Embryonic facial prominence (tissue), 1 donor: Measurements from ENCODE around the gene PDCD1.
A peak's percentile ranks its signal among the peaks of the same experiment; 100 is the strongest.
"Not testable (repeated sequence)": the region's sequence is repeated elsewhere in the genome, so short reads cannot be mapped to it uniquely, and the experiment has no call there.

Experiments used
- DNase-seq: peaks from one replicate; pipeline ENCODE4 v3.0.0-alpha.2; 2016; ENCODE audit errors: extremely low spot score

Gene PDCD1

DNA sequence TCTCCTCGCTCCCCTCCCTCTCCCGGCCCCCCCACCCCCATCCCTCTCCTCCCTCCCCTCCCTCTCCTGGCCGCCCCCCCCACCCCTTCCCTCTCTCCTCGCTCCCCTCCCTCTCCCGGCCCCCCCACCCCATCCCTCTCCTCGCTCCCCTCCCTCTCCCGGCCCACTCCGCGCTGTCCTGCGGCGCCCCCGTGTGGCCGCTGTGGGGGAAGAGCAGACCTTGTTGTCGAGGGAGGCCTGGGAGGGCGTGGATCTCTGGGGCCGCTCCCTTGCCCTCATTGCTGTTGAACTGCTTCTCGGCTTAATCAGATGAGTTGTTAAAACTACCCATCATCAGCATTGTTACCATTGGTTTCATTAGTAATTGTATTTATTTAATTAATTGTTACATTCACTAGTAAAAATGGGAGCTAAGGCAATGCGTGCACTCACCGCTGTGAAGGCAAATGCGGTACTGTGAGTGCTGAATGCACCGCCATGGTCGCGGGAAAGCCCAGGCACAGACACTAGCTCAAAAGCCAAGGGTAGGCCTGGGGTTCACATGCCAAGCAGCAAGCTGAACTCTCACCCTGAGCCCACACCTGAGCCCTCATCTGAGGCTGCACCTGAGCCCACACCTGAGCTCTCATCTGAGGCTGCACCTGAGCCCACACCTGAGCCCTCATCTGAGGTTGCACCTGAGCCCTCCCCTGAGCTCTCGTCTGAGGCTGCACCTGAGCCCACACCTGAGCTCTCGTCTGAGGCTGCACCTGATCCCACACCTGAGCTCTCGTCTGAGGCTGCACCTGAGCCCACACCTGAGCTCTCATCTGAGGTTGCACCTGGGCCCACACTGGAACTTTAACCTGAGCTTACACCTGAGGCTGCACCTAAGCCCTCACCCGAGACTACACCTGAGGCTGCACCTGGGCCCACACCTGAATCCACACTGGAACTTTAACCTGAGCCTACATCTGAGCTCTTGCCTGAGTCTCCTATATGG lies 19.6 kb upstream of the PDCD1 start:
- DNase-seq = peak; percentile 25

DNA sequence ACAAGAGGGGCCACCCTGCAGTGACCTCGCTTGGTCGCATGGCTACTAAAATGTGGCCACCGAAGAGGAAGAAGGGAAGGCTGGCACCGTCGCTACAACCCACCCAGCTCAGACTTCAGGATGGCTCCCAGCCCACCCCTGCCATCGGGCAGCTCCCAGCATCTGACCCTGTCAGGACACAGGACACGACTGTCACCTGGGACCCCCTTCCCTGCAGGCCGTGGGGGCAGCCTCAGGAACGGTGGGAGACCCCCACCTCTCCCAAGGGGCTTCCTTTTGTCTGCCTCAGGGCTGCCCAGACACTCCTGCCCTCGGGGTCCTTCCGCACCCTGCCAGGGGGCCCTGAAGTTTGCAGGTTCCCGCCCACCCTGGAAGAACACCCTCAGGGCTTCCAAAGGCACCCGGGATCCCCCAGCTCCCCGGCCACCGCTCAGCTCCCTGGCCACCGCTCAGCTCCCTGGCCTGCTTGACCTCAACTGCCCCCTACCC lies 18.5 kb upstream of the PDCD1 start:
- no peak for DNase-seq

DNA sequence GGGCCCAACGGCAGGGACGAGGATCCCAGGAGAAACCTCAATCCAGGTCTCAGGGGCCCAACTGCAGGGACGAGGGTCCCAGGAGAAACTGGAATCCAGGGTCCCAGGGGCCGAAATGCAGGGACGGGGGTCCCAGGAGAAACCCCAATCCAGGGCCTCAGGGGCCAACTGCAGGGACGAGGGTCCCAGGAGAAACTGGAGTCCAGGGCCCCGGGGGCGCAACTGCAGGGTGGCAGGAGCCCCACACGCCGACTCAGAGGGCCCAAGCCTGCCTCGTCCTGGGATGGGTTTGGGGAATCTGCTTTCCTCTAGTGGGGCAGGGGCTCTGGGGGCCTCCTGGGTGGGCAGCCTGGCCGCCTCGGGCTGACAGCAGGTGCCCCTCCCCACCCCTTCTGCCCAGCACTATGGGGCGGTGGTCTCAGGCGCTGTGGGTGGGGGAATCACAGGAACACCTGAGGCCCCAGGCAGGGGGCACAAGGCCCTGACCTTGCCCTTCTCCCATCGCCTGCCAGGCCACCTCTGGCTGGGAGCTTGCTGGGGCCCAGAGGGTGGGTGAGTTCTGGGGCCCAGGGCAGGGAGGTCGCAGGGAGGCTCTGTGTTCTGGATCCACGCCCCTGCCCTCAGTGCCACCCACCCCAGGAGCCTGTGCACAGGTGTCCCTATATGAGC lies 18.0 kb upstream of the PDCD1 start:
- DNase-seq = no peak

GRCh38 chr2:241875754-241876527 lies 17.2 kb upstream of the PDCD1 start:
- not testable (repeated sequence) for DNase-seq

- DNase-seq = no peak
Measured at GRCh38 chr2:241874277-241874925, 15.7 kb upstream of the PDCD1 start.

DNA sequence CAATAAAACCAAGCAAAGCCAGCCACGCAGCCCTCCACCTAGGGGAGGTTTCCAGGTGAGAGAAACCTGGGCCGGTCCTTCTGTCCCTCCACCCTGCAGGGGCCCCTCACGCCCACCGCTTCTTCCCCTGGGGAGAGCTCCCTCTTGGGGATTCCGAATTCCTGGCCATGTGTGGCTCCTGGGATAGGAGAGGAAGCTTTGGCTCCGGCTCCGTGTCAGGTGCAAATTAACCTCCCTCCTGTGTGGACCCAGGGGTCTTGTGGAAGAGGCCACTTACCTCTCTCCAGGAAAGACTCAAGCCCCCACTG lies 15.1 kb upstream of the PDCD1 start:
- DNase-seq = no peak

GRCh38 chr2:241873081-241873802 lies 14.5 kb upstream of the PDCD1 start:
- DNase-seq = no peak

DNA sequence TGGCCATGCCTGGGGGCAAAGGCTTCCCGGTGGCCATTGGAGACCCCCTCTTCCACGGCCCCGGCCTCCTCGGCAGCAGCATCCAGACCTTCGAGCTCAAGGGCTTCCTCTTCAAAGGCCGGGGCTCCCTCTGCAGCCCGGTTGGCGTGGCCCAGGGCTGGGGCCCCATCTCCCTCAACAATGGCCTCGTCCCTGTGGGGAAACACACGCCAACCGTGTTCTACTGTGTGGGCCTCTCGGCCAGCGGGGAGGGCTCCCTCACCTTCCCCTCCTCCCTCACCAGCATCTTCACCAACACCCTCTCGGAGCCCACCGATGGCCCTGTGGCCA lies 13.6 kb upstream of the PDCD1 start:
- no peak for DNase-seq

- no peak for DNase-seq
Measured at GRCh38 chr2:241871538-241872312, 13.0 kb upstream of the PDCD1 start.

DNA sequence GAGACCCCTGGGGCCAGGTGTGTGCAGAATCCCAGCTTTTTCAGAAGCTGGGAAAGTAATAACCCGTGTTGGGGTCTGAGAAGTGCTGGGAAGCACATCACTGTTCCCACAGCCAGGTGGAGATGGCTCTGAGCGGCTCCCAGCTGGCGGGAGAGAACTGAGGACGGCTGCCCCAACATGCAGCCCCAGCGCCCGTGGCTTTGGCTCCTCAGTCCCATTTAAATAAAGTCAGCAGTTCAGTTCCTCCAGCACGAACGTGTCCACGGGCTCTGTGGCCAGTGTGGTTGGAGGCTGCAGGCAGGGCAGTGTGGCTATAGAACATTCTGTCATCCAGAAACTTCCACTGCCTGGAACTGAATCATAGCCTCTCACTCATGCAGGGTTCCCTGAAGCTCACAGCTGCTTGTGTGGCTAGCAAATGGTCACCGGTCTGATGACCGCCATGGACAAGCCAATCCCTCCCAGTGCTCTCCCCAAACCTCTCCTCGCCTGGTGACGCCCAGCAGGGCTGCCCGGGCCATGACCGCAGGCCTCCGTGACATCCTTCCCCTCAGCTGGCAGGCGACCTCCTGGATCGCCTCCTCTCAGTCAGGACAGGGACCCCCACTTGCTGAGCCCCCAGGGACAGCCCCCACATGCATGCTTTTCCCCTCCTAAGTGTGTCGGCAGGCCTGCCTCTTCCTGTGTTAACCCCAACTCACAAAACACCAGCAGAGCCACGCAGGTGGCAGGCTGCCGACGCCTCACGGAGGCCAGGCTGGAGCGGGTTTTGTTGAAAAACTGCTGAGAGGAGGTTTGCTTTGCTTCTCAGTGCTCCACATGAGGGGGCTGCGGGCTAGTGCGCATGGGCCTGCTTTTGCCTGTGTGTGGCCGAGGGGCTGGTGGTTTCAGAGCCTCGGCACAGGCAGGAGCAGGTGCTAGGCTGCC lies 12.2 kb upstream of the PDCD1 start:
- DNase-seq = no peak

- DNase-seq = no peak
Measured at GRCh38 chr2:241870081-241870541, 11.4 kb upstream of the PDCD1 start.

DNA sequence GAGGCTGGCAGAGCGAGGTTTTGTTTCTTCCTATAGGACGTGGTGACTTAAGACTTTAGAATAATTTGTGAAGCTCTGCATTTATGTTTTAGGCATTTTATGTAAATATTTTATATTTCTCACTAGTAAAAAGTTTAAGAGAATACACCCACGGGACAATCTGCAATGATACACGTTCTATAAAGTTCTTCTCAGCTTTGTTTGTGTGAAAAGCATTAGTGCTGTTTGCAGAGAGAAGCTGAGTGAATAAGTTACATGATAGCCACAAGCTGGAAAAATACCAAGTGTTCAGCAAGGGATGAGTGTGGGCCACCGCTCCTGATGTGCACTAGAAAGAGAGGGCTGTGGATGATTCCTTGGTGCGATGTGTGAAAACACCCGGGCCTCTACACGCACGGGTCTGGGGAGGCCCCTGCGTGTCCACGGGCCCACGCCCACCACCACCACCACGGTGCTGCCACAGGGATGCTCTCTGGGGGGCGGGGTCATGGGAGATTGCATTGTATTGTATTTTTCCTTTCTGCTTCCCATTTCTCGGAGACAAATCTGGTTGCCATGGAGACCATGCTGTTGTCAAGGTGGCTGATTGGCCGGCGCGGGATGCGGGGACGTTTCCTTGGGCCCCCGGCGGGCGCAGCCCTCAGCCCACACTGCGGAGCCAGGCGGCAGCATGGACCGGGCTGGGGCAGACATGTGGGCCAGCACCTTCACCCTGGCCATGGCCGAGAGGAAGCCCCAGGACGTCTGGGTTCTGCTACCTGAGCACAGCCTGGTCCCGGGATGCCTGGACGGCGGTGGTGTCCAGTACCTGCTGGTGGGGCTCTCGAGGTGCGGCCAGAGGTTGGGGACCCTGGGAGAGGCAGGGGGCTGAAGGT lies 10.6 kb upstream of the PDCD1 start, which contains the start of gene RTP5:
TSS of gene RTP5 (plus strand) at position 643 of the 875 bp plus-strand sequence. CDS start at position 671, 28 bp downstream.
- DNase-seq = no peak

GRCh38 chr2:241868661-241869081 lies 10.0 kb upstream of the PDCD1 start:
- DNase-seq = no peak

- no peak for DNase-seq
Measured at GRCh38 chr2:241867776-241868420, 9.2 kb upstream of the PDCD1 start.

GRCh38 chr2:241866790-241867645 lies 8.3 kb upstream of the PDCD1 start:
- no peak for DNase-seq

- no peak for DNase-seq
Measured at GRCh38 chr2:241865957-241866789, 7.5 kb upstream of the PDCD1 start.
